Measurements from ENCODE around the gene PCSK1.

DNA sequence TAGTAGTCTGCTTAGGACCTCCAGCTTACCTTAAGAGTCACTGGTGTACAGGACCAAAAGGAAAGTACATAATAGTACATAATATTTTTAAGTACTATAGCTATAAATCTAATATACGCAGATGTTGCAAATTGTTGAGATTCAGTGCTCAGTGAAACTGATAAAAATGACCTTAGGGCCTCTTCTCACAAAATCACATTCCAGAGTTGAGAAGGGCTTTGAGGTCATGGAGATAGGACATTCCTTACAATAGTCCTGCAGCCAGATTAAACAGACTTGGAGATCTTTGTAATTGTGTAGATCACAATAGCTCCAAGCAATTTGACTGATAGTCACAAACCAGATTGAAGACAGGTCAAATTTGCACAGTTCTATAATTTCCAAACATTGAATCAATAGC is 37.7 kb upstream of the PCSK1 start:
- TF ChIP-seq, protein P1, sequence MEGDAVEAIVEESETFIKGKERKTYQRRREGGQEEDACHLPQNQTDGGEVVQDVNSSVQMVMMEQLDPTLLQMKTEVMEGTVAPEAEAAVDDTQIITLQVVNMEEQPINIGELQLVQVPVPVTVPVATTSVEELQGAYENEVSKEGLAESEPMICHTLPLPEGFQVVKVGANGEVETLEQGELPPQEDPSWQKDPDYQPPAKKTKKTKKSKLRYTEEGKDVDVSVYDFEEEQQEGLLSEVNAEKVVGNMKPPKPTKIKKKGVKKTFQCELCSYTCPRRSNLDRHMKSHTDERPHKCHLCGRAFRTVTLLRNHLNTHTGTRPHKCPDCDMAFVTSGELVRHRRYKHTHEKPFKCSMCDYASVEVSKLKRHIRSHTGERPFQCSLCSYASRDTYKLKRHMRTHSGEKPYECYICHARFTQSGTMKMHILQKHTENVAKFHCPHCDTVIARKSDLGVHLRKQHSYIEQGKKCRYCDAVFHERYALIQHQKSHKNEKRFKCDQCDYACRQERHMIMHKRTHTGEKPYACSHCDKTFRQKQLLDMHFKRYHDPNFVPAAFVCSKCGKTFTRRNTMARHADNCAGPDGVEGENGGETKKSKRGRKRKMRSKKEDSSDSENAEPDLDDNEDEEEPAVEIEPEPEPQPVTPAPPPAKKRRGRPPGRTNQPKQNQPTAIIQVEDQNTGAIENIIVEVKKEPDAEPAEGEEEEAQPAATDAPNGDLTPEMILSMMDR (IDR thresholded peaks at IDR 0.05; ENCODE audit: low read depth, low read length, poor library complexity, severe bottlenecking): no peak
- TF ChIP-seq EZH2phosphoT487 (IDR thresholded peaks at IDR 0.05; ENCODE audit: borderline replicate concordance, low read length): no peak
